HG03469 (cell line): ENCODE results near the gene TPST2.
A peak's percentile ranks its signal among the peaks of the same experiment; 100 is the strongest.

ENCODE experiments used
- ATAC-seq: cut with Tn5 transposase; IDR thresholded peaks from one replicate; pipeline ENCODE4 v1.9.1; 2021; ENCODE audit warnings: mild to moderate bottlenecking, moderate library complexity, moderate number of reproducible peaks; ENCODE audit not compliant: unreplicated experiment

Gene TPST2

GRCh38 chr22:26503758-26504157 lies 86.2 kb downstream of the TPST2 start:
- no peak for ATAC-seq

DNA sequence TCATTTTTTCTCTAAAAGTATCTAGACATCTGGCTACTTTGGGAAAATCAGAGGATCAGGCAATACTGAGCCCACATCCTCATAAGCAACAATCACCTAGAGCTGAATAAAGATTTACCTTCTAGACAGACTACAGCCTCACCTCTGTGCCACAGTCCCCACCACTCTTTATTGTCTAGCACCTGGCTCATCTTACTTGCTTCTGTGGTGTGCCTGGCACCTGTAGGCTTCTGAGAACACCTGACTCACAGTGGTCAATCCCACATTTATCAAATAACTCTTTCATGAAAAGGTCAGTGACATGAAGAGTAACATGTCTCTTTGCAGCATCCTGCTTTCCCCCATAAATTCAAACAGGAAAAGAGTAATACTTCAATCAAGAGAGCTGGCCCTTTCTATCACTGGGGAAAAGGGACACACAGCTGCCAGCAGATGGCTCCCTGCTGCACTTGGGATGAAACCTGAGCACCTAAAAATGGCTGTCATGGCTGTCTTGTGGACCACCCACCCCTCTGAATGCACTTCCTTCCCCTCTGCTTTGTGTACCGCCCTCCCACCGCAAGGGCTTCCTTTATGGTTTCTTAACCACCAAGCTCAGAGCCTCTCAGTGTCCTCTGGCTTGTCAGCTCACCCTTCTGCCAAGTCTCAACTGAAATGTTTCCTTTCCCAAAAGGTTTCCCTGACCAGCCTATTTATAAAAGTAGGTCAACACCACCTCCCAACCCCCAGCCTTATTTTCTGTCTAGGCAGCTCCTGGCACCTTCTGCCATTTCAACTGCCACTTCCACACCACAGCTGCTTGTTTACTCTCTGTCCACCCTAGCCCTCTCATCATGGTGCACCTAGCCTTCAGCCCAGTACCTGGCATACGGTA lies 87.0 kb downstream of the TPST2 start:
- ATAC-seq = no peak

GRCh38 chr22:26501996-26502395 lies 87.9 kb downstream of the TPST2 start:
- no peak for ATAC-seq

DNA sequence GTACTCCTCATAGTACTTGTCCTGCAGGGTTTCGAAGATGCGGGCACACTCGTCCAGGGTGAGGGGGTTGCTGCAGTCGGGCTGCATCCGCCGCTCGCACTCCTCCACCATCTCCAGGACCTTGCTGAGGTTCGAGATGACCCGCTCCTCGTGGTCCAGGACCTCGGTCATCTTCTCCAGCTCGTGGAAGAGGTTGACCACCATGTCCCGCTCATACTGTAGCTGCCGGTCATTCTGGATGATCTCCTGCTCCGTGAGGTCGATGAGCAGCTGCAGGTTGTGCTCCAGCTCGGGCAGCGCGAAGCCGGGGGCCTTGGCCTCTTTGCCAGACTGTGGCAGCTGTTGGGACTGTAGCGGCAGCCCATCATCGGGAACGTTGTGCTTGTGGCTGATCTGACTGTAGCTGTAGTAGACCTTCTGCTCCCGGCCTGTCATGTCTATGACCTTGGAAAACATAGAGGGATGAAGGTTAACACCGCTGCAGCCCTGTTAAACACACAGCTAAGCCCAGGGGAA lies 90.7 kb downstream of the TPST2 start:
- no peak for ATAC-seq

GRCh38 chr22:26496456-26496855 lies 93.5 kb downstream of the TPST2 start:
- ATAC-seq = no peak

GRCh38 chr22:26494506-26494905 lies 95.4 kb downstream of the TPST2 start:
- no peak for ATAC-seq

- ATAC-seq = no peak
These were observed 97.7 kb downstream of the TPST2 start for GRCh38 chr22:26492220-26492619.

GRCh38 chr22:26489447-26490036 lies 100.4 kb downstream of the TPST2 start:
- ATAC-seq = no peak

- no peak for ATAC-seq
These were observed 101.9 kb downstream of the TPST2 start for GRCh38 chr22:26487996-26488395.

DNA sequence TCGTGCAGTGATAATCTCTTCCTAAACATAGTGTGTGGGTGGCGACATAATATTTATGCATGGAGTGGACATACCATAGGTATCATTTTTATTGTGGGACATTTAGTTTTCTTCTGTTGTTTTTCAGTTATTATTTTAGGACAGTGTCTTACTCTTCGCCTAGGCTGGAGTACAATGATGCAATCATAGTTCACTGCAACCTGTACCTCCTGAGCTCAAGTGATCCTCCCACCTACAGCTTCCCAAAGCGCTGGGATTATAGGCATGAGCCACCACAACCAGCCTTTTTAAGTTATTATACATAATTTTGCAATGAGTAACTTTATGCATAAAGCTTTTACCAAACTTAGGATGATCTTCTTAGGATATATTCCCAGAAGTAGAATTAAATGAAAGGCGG lies 103.5 kb downstream of the TPST2 start:
- ATAC-seq = no peak

GRCh38 chr22:26485806-26486390 lies 104.0 kb downstream of the TPST2 start:
- ATAC-seq = no peak

GRCh38 chr22:26485013-26485412 lies 104.9 kb downstream of the TPST2 start:
- no peak for ATAC-seq

- ATAC-seq = no peak
These were observed 105.6 kb downstream of the TPST2 start for GRCh38 chr22:26484360-26484706.

DNA sequence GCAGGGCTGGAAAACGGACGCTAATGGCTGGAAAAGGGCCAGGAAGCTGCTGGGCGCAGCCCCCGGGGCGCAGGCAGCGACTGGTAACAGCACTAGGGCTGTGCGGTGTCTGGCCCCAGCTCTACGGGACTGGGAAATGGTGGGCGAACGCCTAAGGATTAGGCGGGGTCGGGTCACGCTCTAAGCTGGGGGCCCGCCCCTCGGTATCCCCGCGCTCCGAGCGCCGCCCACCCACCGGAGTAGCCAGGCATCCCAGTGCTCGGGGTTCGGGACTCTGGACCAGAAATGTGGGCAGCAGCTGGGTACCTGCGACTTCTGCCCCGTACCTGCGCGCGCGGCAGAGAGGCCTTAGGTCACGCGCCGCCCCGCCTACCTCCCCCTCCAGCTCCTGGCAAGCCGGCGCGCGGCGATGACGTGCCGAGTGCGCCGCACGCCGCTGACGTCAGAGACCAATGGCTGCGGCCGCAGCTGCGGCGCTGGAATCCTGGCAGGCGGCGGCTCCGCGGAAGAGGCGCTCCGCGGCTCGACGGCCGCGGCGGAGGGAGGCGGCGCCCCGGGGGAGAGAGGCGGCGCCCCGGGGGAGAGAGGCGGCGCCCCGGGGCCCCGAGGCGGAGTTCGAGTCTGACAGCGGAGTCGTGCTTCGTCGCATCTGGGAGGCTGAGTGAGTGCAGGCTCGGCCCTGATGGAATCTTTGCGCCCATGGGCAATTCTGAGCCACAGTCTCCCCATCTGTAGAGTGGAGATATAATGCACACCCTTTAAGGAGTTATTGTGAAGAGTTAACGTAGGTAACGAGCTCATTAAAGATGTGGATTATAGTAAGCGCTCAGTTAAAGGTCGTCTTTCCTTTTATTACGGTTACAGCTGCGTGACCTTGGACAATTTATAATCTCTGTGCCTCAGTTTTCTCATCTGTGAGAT lies 106.2 kb downstream of the TPST2 start, which contains the start of the genes HPS4 and SRRD:
Gene HPS4 (minus strand): TSS at position 345 of the 921 bp plus-strand sequence. CDS start 2,021 bp downstream, outside the sequence.
Gene SRRD (plus strand): TSS at position 439 of the 921 bp plus-strand sequence. CDS start 14 bp downstream, at position 453.
- ATAC-seq = peak; percentile 40

DNA sequence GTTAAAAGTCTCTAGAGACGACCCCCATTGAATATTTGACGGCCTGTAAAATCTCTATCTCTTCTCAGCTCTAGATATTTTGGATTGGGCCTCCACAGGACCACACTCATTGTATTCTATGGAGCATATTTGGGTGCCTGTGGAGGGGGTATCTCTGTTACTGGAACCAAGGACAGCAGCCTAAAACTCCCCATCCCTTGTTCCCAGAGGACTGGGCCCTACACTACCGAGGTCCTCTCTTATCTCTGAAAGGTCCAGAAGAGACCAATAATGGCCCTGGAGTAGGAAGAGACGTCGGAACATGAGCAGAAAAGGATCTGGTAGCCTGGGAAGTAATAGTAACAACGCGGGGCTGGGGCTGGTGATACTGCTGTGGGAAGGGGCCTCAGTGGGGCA lies 106.9 kb downstream of the TPST2 start:
- no peak for ATAC-seq

- no peak for ATAC-seq
These were observed 107.8 kb downstream of the TPST2 start for GRCh38 chr22:26482161-26482560.

DNA sequence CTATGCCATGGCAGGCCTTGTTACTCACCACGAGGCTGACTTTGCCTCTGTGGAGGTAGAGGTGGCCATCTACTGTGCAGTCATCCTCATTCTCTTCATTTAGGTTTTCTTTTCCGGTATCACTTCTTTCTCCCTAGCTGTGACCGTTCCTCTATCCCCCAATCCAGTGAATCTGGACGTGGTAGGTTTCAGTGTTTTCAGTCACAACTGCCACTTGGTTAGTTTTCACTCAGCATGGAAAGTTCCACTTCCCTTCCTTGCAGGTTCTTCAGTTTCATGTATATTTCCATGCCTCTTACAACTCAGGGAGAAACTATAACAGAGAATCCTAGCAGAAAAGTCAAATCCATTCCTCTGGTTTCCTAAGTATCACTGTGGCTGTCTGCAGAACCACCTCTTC lies 108.2 kb downstream of the TPST2 start:
- ATAC-seq = no peak

- ATAC-seq = no peak
These were observed 108.7 kb downstream of the TPST2 start for GRCh38 chr22:26481112-26481693.

DNA sequence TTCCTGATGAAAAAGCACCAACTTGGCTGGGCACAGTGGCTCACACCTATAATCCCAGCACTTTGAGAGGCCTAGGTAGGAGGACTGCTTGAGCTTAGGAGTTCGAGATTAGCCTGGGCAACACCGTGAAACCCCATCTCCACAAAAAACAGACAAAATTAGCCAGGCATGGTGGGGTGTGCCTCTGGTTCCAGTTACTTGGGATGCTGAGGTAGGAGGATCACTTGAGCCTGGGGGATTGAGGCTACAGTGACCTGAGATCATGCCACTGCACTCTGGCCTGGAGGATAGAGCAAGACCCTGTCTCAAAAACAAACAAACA lies 109.4 kb downstream of the TPST2 start:
- no peak for ATAC-seq
